H9 (cell line): ENCODE measurements around the gene FHOD1. TPM values are rescaled to one million over a fixed set of nuclear protein-coding genes. Genes with fewer than 3 reads are reported as not detected.

Experiments
- DNase-seq: peaks from one replicate; pipeline ENCODE4 v3.0.0-alpha.2; 2017
- H2AFZ ChIP-seq: one replicate; pipeline ENCODE4 v1.6.1; 2013; ENCODE audit warnings: mild to moderate bottlenecking, low read length, control low read depth, moderate library complexity
- H2AK5ac ChIP-seq: 2 replicates; pipeline ENCODE4 v1.6.1; 2013; ENCODE audit warnings: low read length, control low read depth, mixed read lengths; ENCODE audit not compliant: insufficient read length
- H2BK120ac ChIP-seq: one replicate; pipeline ENCODE4 v1.6.1; 2013; ENCODE audit warnings: low read depth, mild to moderate bottlenecking, low read length, control low read depth, inconsistent platforms; ENCODE audit not compliant: poor library complexity, severe bottlenecking
- H2BK12ac ChIP-seq: 2 replicates; pipeline ENCODE4 v1.6.1; 2013; ENCODE audit warnings: low read length, control low read depth, mixed read lengths, low read depth; ENCODE audit not compliant: insufficient read length
- H2BK15ac ChIP-seq: 2 replicates; pipeline ENCODE4 v1.6.1; 2013; ENCODE audit warnings: low read depth, low read length, control low read depth
- H2BK20ac ChIP-seq: one replicate; pipeline ENCODE4 v1.6.1; 2013; ENCODE audit warnings: low read depth, mild to moderate bottlenecking, low read length, control low read depth, inconsistent platforms; ENCODE audit not compliant: poor library complexity, severe bottlenecking
- H2BK5ac ChIP-seq: 2 replicates; pipeline ENCODE4 v1.6.1; 2013; ENCODE audit warnings: low read length, control low read depth, mixed read lengths; ENCODE audit not compliant: insufficient read length
- H3K14ac ChIP-seq: 2 replicates; pipeline ENCODE4 v1.6.1; 2013; ENCODE audit warnings: low read length, control low read depth; ENCODE audit not compliant: insufficient read depth
- H3K18ac ChIP-seq: 2 replicates; pipeline ENCODE4 v1.6.1; 2013; ENCODE audit warnings: low read depth, mild to moderate bottlenecking, mixed read lengths, low read length, control low read depth; ENCODE audit not compliant: insufficient read length
- H3K23ac ChIP-seq: 2 replicates; pipeline ENCODE4 v1.6.1; 2013; ENCODE audit warnings: low read length, control low read depth, mixed read lengths, low read depth; ENCODE audit not compliant: insufficient read length
- H3K23me2 ChIP-seq: 2 replicates; pipeline ENCODE4 v1.6.1; 2013; ENCODE audit warnings: low read depth, mild to moderate bottlenecking, mixed read lengths, low read length, control low read depth; ENCODE audit not compliant: insufficient read length, poor library complexity, severe bottlenecking
- H3K27ac ChIP-seq: 2 replicates; pipeline ENCODE4 v1.5.1; 2013; ENCODE audit warnings: low read length, control low read depth, mixed read lengths, low read depth; ENCODE audit not compliant: insufficient read length
- H3K27me3 ChIP-seq: 2 replicates; pipeline ENCODE4 v1.6.1; 2013; ENCODE audit warnings: low read length, control low read depth, inconsistent platforms; ENCODE audit not compliant: insufficient read depth
- H3K4ac ChIP-seq: 2 replicates; pipeline ENCODE4 v1.6.1; 2013; ENCODE audit warnings: low read depth, mild to moderate bottlenecking, control low read depth, inconsistent platforms, low read length, moderate library complexity
- H3K4me1 ChIP-seq: 2 replicates; pipeline ENCODE4 v1.6.1; 2013; ENCODE audit warnings: low read length, control low read depth, inconsistent platforms; ENCODE audit not compliant: insufficient read depth
- H3K4me2 ChIP-seq: 2 replicates; pipeline ENCODE4 v1.6.1; 2013; ENCODE audit warnings: low read length, control low read depth, mixed read lengths; ENCODE audit not compliant: insufficient read length, insufficient read depth
- H3K56ac ChIP-seq: 2 replicates; pipeline ENCODE4 v1.6.1; 2013; ENCODE audit warnings: low read depth, mild to moderate bottlenecking, mixed read lengths, low read length, control low read depth; ENCODE audit not compliant: insufficient read length
- H3K79me1 ChIP-seq: 2 replicates; pipeline ENCODE4 v1.6.1; 2013; ENCODE audit warnings: low read depth, mild to moderate bottlenecking, moderate library complexity, low read length, control low read depth, inconsistent platforms; ENCODE audit not compliant: insufficient read depth, poor library complexity, severe bottlenecking
- H3K79me2 ChIP-seq: 2 replicates; pipeline ENCODE4 v1.6.1; 2013; ENCODE audit warnings: low read length, control low read depth, inconsistent platforms; ENCODE audit not compliant: insufficient read depth
- H3K9ac ChIP-seq: 2 replicates; pipeline ENCODE4 v1.6.1; 2013; ENCODE audit warnings: low read length, control low read depth, mixed read lengths; ENCODE audit not compliant: insufficient read length; ENCODE audit errors: extremely low read depth
- H3K9me3 ChIP-seq: one replicate; pipeline ENCODE4 v1.6.1; 2013; ENCODE audit warnings: low read depth, low read length, inconsistent platforms; ENCODE audit not compliant: control insufficient read depth
- H3T11ph ChIP-seq: one replicate; pipeline ENCODE4 v1.6.1; 2013; ENCODE audit warnings: mild to moderate bottlenecking, low read length, control low read depth, inconsistent platforms
- H4K20me1 ChIP-seq: one replicate; pipeline ENCODE4 v1.6.1; 2013; ENCODE audit not compliant: control insufficient read depth, insufficient read length, insufficient read depth
- H4K5ac ChIP-seq: 2 replicates; pipeline ENCODE4 v1.6.1; 2013; ENCODE audit warnings: low read depth, mild to moderate bottlenecking, mixed read lengths, low read length, control low read depth; ENCODE audit not compliant: insufficient read length
- H4K8ac ChIP-seq: replicated peaks from 2 replicates; pipeline ENCODE4 v1.6.1; 2013; ENCODE audit warnings: low read length, control low read depth, mixed read lengths, low read depth; ENCODE audit not compliant: insufficient read length
- H4K91ac ChIP-seq: 2 replicates; pipeline ENCODE4 v1.6.1; 2013; ENCODE audit warnings: low read depth, mild to moderate bottlenecking, moderate library complexity, mixed read lengths, low read length, control low read depth; ENCODE audit not compliant: insufficient read length
- H3K27ac Mint-ChIP-seq, 3 experiments: 2 replicates in 2 of 3; 3 replicates in 1 of 3; pipeline ENCODE4 v1.8.0; 2020 to 2021; ENCODE audit warnings: mixed read lengths in 3 of 3, mild to moderate bottlenecking in 1 of 3, moderate library complexity in 1 of 3
- H3K27me3 Mint-ChIP-seq: 2 replicates; pipeline ENCODE4 v1.8.0; 2021; ENCODE audit warnings: low read depth, mild to moderate bottlenecking, moderate library complexity, mixed read lengths
- H3K36me3 Mint-ChIP-seq, 3 experiments: 2 replicates in 2 of 3; 3 replicates in 1 of 3; pipeline ENCODE4 v1.8.0; 2020 to 2021; ENCODE audit warnings: low read depth in 3 of 3, mixed read lengths in 3 of 3; ENCODE audit not compliant: insufficient read depth in 1 of 3
- H3K4me1 Mint-ChIP-seq, 2 experiments: 2 replicates each; pipeline ENCODE4 v1.8.0; 2020; ENCODE audit warnings: mixed read lengths in 2 of 2
- H3K4me3 Mint-ChIP-seq, 2 experiments: 2 replicates in 1 of 2; 3 replicates in 1 of 2; pipeline ENCODE4 v1.8.0; 2020 to 2021; ENCODE audit warnings: mild to moderate bottlenecking in 2 of 2, mixed read lengths in 2 of 2, moderate library complexity in 1 of 2
- H3K9me3 Mint-ChIP-seq, 2 experiments: 2 replicates in 1 of 2; 3 replicates in 1 of 2; pipeline ENCODE4 v1.8.0; 2020; ENCODE audit warnings: mild to moderate bottlenecking in 2 of 2, mixed read lengths in 2 of 2, moderate library complexity in 1 of 2
- WGBS: extraction: QIAGEN DNeasy Blood & Tissue Kit; methylation state at CpG from one replicate; pipeline ENCODE4 v1.1.7; 2013; ENCODE audit warnings: missing lambda C conversion rate, low lambda C conversion rate, mixed read lengths; ENCODE audit not compliant: insufficient read length; ENCODE audit errors: extremely low coverage; 5-methylcytosine and 5-hydroxymethylcytosine counted together
- total RNA-seq: library from RNA; stranded (reverse); gene quantifications from 2 replicates; pipeline ENCODE4 v1.2.1, GENCODE V29; 2021
- TF ChIP-seq, protein P1 (sequence below): fragments of 200-600 bp; sonication (generic); conservative IDR thresholded peaks from 3 replicates; pipeline ENCODE4 v1.8.0; 2021; ENCODE audit warnings: antibody characterized with exemption, mild to moderate bottlenecking

The FHOD1 gene
- total RNA-seq, 1 experiment from 2014 or later = 67.0 TPM

- peak within 1 kb of the TSS; percentile 52 to 59; a peak in 4 of 5 replicates for H3K4me3 Mint-ChIP-seq
- H2BK15ac ChIP-seq = no peak within 1 kb of the TSS
Observed at GRCh38 chr16:67190041-67190440, 57.2 kb downstream of the FHOD1 start, which contains the start of gene EXOC3L1. Gene EXOC3L1, minus strand, starts transcription at chr16:67190136. Its CDS starts 460 bp downstream, at chr16:67189676.

More at GRCh38 chr16:67190041-67190440, 57.2 kb downstream of the FHOD1 start, which contains the start of gene EXOC3L1:
- Histone ChIP-seq H3K4me1 (peaks cover 4% of the 10 kb centered on the region; the same call in 1 of the 2 replicates), H3K23ac (no peak within 1 kb of the TSS), H2AFZ (no peak within 1 kb of the TSS), H3T11ph (no peak within 1 kb of the TSS), H2BK20ac (no peak within 1 kb of the TSS), H2BK5ac (no peak within 1 kb of the TSS), H2BK120ac (no peak within 1 kb of the TSS), H3K9ac (no peak within 1 kb of the TSS), H3K18ac (no peak within 1 kb of the TSS), H2AK5ac (no peak within 1 kb of the TSS), H3K23me2 (peaks cover 8% of the 10 kb centered on the region), H3K14ac (no peak within 1 kb of the TSS), H3K56ac (no peak within 1 kb of the TSS), H3K27ac (no peak within 1 kb of the TSS), H4K8ac (no peak within 1 kb of the TSS), H3K79me2 (peaks cover 13% of the 10 kb centered on the region; the same call in 1 of the 2 replicates), H4K20me1 (no peaks in the 10 kb centered on the region), H3K4me2 (no peak within 1 kb of the TSS), H3K79me1 (peaks cover 13% of the 10 kb centered on the region), H3K4ac (no peak within 1 kb of the TSS), H3K9me3 (no peaks in the 10 kb centered on the region), H3K27me3 (no peaks in the 10 kb centered on the region; the same call in none of the 2 replicates), H4K91ac (no peak within 1 kb of the TSS), H4K5ac (no peak within 1 kb of the TSS), H2BK12ac (no peak within 1 kb of the TSS)
- WGBS = no CpG with 5 or more reads among the region's 6 CpGs
- Mint-ChIP-seq H3K27ac (no peak within 1 kb of the TSS), H3K36me3 (peaks cover 17 to 24% (median 23%) of the 10 kb centered on the region in 3 experiments), H3K9me3 (no peaks in the 10 kb centered on the region; a peak in 2 of 5 replicates), H3K27me3 (peaks cover 20% of the 10 kb centered on the region), H3K4me1 (peaks cover 29 to 42% of the 10 kb centered on the region in 2 experiments)
- TF ChIP-seq, protein P1, sequence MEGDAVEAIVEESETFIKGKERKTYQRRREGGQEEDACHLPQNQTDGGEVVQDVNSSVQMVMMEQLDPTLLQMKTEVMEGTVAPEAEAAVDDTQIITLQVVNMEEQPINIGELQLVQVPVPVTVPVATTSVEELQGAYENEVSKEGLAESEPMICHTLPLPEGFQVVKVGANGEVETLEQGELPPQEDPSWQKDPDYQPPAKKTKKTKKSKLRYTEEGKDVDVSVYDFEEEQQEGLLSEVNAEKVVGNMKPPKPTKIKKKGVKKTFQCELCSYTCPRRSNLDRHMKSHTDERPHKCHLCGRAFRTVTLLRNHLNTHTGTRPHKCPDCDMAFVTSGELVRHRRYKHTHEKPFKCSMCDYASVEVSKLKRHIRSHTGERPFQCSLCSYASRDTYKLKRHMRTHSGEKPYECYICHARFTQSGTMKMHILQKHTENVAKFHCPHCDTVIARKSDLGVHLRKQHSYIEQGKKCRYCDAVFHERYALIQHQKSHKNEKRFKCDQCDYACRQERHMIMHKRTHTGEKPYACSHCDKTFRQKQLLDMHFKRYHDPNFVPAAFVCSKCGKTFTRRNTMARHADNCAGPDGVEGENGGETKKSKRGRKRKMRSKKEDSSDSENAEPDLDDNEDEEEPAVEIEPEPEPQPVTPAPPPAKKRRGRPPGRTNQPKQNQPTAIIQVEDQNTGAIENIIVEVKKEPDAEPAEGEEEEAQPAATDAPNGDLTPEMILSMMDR = no peak
- no peak for DNase-seq
